Activated CD4-positive, alpha-beta T cell treated with anti-CD3 and anti-CD28 coated beads, Interleukin-2, amount 50 U/mL, for 4 hours (primary cell): ENCODE measurements around the gene VPS33A.
A peak's percentile ranks its signal among the peaks of the same experiment; 100 is the strongest.
"Not testable (repeated sequence)": the region's sequence is repeated elsewhere in the genome, so short reads cannot be mapped to it uniquely, and the experiment has no call there.

Experiments
- DNase-seq, 2 experiments: peaks; one replicate each; pipeline ENCODE4 v3.0.0-alpha.2; 2020

Gene VPS33A

DNA sequence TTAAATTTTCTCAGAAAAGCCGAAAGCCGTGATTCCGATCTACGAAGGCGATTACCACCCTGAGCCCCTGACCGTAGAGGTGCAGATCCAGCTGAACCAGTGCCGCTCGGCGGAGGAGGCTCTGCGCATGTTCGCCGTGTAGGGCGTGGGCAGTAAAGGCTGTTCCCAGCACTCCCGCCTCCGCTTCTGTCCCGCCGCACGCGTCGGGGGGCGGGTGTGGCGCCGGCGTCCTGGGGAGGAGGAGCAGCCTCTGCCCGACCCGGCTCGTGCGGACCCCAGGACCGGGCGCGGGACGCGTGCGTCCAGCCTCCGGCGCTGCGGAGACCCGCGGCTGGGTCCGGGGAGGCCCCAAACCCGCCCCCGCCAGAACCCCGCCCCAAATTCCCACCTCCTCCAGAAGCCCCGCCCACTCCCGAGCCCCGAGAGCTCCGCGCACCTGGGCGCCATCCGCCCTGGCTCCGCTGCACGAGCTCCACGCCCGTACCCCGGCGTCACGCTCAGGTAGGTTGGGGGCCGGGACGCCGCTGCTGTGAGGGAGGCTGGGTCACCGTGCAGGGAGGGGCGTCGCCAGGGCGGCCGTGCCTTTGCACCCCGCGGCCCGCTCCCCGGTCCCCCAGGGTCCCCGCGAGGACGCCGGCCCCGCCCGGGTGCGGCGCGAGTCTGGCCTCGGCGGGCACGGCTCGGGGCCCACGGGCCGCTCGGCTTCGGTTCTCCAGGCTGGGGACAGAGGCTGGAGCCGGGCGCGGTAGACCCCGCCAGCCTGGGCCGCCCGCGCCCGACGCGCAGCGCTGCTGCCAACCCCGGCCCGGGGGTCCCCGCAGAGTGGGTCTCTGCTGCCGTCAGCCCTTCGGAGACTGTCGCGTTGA, 62.8 kb downstream of the VPS33A start, which contains the start of gene B3GNT4:
TSS of gene B3GNT4 (plus strand) at position 409 of the 866 bp plus-strand sequence. CDS start 910 bp downstream, outside the sequence.
- peak; percentile 74 to 81 for DNase-seq

GRCh38 chr12:122202811-122203210, 63.5 kb downstream of the VPS33A start:
- DNase-seq: not testable (repeated sequence)

DNA sequence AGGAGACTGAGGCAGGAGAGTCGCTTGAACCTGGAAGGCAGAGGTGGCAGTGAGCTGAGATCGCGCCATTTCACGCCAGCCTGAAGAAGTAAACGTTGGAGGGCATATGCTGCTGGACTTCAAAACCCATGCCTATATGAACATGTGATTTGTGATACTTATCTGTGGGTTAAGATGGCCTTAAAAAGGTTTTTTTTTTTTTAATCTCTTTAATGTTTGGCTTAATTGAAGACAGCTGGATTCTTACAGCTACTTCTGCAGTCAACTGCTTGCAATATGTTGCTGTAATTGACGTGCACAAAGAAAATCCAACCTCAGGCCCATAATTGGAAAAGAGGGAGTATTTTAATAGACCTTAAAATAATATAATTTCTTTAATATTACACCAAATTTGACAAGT, 64.3 kb downstream of the VPS33A start:
- DNase-seq: no peak

GRCh38 chr12:122201381-122201780, 64.9 kb downstream of the VPS33A start:
- no peak for DNase-seq

DNA sequence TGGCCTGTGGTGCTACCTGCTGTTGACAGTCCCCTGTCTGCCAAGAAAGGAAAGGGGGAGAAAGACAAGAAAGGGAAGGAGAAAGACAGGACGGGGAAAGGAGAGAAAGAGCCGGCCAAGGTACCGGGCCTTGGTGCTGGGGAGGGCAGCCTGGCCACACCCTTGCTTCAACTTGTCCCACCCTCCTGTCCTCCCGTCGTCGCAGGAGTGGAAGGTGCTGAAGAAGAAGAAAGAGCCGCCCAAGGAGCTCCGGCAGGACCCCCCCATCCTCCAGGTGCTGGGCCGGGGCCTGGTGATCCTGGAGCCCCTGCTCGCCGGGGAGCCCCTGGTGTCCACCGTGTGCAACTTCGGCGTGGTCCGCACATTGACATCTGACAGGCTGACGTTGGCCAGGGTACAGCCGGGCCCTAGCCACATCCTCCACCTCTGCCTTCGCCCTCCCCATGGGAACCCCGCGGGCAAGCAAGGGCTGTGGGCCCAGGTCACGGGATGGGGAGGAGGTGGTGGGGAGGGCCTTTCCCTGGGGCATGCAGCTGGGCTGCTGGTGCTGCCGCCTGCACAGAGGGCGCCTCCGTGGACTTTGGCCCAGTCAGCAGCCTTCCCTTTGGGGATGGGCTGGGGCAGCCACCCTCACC, 65.6 kb downstream of the VPS33A start:
- DNase-seq: no peak

DNA sequence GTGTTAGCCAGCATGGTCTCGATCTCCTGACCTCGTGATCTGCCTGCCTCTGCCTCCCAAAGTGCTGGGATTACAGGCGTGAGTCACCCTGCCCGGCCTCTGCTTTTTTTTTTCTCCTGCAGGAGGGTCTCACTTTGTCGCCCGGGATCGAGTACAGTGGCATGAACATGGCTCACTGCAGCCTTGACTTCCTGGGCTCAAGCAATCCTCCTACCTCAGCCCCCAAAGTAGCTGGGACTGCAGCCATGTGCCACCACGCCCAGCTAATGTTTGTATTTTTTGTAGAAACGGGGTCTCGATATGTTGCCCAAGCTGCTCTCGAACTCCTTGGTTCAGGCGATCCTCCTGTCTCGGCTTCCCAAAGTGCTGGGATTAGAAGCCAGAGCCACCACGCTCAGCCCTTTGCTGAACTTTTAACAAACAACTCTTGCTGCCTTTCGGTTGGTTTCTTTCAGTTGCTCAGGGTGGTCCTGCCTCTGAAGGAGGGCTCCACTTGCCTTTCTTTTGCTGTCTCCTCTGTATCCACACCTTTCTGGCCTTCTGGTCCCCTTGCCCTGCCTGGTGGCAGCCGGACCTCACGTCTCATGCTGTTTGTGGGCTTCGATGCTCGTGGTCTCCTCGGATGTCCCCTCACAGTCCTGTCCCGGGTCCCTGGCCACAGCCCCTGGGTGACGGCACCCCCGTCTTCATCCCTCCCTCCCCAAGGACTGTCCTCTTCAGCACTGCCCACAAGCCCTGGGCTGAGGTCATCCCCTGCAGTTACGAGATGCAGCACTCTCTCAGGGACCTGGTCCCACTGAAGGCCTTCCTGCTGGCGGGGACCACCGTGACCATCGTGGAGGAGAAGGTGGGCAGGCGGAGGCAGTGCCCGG, 66.6 kb downstream of the VPS33A start:
- no peak for DNase-seq

DNA sequence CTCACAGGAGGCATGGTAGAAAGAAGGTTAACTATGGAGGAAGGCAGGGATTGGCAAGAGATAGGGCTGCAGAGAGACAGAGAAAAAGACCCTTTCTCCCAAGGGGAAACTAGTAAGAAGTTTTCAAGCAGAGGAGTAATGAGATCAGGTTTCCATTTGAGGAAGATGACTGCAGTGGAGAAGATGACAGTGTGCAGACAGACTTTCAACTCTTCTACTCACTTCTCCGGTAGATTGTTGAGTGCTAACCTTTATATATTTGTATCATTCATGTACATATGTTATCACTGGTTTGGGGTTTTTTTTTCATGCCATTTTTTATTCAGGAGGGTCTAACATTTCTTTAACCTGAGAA, 68.7 kb downstream of the VPS33A start:
- no peak for DNase-seq

DNA sequence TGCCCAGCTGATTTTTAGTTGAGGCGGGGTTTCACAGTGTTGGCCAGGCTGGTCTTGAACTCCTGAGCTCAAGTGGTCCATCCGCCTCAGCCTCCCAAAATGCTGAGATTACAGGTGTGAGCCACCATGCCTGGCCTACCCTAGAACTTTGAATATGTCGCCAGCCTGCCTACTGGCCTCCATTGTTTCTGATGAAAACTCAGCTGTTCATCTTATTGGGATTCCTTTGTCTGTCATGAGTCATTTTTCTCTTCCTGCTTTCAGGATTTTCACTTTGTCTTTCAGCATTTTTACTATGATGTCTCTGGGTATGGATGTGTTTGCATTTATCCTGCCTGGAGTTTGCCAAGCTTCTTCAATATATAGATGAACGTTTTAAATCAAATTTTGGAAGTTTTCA, 70.9 kb downstream of the VPS33A start:
- DNase-seq: no peak

GRCh38 chr12:122194804-122195203, 71.5 kb downstream of the VPS33A start:
- no peak for DNase-seq

GRCh38 chr12:122192441-122192840, 73.9 kb downstream of the VPS33A start:
- DNase-seq: no peak

GRCh38 chr12:122190842-122191668, 75.2 kb downstream of the VPS33A start:
- peak; percentile 53 to 65 for DNase-seq

GRCh38 chr12:122189626-122190475, 76.4 kb downstream of the VPS33A start:
- DNase-seq: no peak

DNA sequence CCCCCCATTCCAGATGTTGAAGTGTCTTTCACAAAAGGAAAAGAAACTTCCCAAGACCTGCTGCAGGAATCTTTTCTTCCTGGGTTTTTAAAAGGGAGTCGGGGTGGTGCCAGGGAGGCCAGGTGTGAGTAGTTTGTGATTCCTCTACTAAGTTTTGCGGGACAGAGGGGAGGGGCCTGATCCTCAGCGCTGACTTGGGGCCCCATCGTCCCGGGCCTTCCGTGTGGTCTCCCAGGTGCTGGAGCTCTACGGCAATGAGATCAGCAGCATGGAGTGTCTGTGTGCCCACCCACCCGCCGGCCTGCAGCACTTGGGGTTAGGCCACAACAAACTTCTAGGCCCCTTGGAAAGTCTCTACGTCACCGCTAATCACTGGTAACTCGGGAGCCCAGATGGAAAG, 78.8 kb downstream of the VPS33A start:
- DNase-seq: no peak

DNA sequence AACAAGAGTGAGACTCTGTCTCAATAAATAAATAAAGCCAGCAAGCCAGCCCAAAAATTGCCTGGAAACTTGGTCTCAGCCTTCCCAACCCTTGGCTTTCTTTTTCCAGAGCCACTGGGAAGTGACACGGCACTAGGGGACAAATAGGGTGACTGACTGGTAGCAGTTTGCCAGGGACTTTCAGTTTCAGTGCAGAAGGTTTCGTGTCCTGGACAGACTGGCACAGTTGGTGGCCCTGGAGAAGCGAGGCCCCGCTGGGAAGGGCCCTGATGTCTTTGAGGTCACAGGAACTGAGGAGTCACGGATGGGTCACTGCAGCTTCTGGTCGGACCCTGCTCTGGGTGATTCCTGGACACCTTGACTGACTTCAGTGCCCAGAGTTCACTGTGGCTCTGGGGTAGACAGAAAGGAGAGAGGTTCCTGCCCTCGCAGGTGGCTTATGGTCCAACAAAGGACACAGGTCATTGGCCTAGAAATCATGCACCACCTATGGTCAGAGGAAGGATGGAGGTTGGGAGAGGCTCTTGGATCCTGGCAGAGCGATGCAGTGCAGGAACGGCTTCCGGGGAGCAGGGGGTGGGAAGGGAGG, 80.7 kb downstream of the VPS33A start:
- DNase-seq: no peak

GRCh38 chr12:122185079-122185478, 81.2 kb downstream of the VPS33A start:
- no peak for DNase-seq

DNA sequence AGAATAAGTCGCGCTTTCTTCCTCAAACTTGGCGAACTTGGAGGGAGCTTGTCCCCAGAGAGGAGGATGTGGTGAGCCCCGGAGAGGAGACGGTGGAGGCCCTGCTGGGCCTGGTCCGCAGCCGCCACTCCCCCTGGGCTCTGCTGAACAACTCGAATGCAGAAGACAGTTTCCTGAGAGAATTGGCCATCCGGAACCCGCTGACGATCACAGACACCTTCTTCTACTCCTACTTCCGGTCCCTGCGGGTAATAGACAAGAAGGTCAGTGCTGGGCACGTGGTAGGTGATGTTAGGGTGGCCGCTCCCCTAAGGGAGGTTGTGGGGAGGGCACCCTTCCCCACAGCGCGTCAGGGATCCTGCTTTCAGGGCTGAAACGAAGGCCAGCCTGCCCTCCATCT, 81.8 kb downstream of the VPS33A start:
- DNase-seq: no peak

- no peak for DNase-seq
Observed at GRCh38 chr12:122183588-122183940, 82.7 kb downstream of the VPS33A start.

GRCh38 chr12:122182887-122183587, 83.3 kb downstream of the VPS33A start, which contains the start of gene LRRC43:
TSS of gene LRRC43 (plus strand) at chr12:122183123. CDS start at chr12:122183145, 22 bp downstream.
- no peak for DNase-seq
